ENCODE results near the gene ZNF267.

The ZNF267 gene

DNA sequence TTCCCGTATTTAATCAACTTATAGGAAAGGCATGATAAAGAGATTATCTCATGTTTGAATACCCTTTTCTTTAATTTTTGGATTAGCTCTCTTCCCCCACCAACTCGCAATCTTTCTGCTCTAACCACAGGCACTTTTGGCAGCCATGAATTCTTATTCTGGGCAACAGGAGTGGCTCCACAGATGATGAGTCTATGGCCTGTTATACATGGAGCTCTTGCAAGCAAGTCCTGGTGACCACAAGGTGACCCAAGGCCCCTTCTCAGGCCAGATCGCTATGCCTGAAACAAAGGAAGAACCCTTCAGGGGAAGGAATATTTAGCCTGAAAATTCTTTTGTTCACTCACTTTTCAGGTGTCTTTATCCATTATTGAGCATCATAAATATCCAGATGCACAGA is 10.8 kb upstream of the ZNF267 start:
- no peak for TF ChIP-seq ZFX (IDR thresholded peaks at IDR 0.05; ENCODE audit: borderline replicate concordance)
- TF ChIP-seq, protein P1, sequence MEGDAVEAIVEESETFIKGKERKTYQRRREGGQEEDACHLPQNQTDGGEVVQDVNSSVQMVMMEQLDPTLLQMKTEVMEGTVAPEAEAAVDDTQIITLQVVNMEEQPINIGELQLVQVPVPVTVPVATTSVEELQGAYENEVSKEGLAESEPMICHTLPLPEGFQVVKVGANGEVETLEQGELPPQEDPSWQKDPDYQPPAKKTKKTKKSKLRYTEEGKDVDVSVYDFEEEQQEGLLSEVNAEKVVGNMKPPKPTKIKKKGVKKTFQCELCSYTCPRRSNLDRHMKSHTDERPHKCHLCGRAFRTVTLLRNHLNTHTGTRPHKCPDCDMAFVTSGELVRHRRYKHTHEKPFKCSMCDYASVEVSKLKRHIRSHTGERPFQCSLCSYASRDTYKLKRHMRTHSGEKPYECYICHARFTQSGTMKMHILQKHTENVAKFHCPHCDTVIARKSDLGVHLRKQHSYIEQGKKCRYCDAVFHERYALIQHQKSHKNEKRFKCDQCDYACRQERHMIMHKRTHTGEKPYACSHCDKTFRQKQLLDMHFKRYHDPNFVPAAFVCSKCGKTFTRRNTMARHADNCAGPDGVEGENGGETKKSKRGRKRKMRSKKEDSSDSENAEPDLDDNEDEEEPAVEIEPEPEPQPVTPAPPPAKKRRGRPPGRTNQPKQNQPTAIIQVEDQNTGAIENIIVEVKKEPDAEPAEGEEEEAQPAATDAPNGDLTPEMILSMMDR (IDR thresholded peaks at IDR 0.05), result no peak
- H3K27ac ChIP-seq, result no peak overlapping the region

DNA sequence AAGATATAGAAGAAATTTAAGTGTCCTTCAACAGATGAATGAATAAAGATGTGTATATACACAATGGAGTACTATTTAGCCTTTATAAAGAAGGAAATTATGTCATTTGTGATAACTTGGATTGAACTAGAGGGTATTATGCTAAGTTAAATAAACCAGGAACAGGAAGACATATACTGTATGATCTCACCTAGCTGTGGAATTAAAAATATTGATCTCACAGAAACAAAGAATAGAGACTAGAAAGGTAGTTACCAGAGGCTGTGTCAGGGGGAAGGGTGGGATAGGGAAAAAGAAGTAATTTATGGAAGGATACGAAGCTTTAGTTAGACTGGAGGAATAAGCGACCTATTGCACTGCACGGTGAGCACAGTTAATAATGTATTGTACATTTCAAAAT is 5.4 kb upstream of the ZNF267 start:
- no peak for TF ChIP-seq ZFX (IDR thresholded peaks at IDR 0.05; ENCODE audit: borderline replicate concordance)
- TF ChIP-seq, protein P1 (IDR thresholded peaks at IDR 0.05), result no peak
- H3K27ac ChIP-seq, result no peak overlapping the region

DNA sequence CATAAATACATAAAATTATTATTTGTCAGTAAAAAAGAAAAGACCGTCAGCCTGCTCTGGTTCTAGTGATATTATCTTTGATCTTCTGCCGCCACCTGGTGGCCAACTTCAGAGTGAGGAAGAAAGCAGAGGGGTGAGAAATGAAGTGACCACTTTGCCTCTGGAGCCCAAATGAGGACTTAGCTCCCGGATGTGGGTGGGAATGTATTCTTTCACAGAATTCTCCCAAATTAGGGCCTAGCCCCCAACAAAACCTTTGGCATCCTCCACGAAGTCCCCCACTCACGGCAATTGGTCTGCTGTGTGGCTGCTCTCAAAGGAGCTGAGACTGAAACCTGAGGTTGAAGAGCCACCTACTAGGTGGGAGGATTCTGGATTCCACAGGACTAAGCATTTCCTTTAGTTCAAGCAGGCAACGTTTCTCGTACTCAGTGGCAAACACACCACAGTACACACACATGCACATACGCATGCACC is 4.9 kb upstream of the ZNF267 start:
- TF ChIP-seq, protein P1 (IDR thresholded peaks at IDR 0.05), result peak; percentile 77
- no peak for TF ChIP-seq ZFX (IDR thresholded peaks at IDR 0.05; ENCODE audit: borderline replicate concordance)
- H3K27ac ChIP-seq, result no peak overlapping the region

DNA sequence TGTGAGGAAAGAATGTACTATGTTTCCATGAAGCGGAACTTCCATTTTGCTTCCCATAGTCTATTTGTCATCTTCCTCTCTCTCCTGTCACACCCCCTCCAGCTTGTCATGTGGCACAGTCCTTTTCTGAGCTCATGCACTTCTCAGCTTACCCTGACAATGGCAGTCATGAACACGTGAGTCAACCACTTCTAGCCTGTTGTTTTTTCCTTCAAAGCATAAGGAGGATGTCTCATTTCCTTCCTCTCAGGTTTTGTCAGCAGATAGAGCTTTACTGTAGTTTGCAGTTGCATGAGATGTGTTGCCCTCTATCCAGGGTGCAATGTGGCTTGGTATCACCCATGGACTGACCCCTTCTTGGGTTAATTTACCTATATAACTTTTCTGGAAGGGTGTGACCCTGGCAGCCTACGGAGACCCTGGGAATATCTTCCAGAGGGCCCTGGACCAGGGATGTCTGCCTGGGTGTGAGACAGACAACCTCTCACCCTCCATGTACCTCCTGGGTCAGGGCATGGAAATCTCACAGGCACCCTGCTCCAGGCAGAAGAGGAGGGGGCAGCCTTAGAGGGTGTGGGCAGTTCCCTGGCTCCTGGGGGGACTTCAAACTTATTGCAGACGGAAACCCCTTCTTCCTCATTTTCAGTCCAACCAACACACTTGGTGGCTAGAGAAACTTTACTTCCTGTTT is 4.0 kb upstream of the ZNF267 start:
- H3K27ac ChIP-seq, result no peak overlapping the region
- TF ChIP-seq, protein P1 (IDR thresholded peaks at IDR 0.05), result no peak
- TF ChIP-seq ZFX (IDR thresholded peaks at IDR 0.05; ENCODE audit: borderline replicate concordance), result no peak

DNA sequence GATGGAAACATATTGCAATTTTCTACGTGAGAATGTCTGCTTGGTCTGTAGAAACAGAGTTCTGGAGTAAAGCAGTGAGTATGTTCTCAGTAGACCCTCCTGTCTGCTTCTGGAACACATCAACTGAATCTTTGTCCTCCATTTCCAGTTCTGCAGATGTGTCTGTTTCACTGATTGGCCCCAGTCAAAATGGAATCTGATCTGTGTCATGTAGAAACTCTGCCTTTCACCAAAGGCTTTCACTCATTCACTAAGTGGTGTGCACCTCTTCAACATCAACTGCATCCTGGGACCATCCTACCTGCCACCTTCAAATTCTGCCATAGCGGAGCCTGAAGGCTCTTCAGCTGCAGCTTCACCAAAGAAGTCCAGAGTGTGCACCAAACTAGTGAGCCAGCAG is 2.8 kb upstream of the ZNF267 start:
- TF ChIP-seq ZFX (IDR thresholded peaks at IDR 0.05; ENCODE audit: borderline replicate concordance), result no peak
- TF ChIP-seq, protein P1 (IDR thresholded peaks at IDR 0.05), result no peak
- H3K27ac ChIP-seq, result no peak overlapping the region

DNA sequence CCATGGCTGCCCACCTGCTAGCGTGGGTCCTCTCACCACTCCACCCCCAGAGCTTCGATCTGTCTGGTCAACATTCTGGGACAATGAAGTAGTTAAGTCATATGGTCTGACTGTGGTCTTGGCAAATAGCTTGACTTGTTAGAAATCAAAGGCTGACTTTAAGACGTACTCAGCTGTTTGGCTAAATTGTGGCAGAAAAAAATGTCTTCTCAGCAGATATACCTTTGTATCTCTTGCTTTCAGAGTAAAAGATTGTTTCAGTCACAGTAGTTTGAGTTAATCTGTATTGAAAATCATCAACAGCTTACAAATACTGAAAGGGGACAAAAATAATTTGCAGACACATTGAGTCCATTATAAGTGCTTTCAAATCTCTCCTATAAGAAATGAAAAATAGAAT is 2.1 kb upstream of the ZNF267 start:
- TF ChIP-seq ZFX (IDR thresholded peaks at IDR 0.05; ENCODE audit: borderline replicate concordance), result no peak
- TF ChIP-seq, protein P1 (IDR thresholded peaks at IDR 0.05), result no peak
- no peak overlapping the region for H3K27ac ChIP-seq

DNA sequence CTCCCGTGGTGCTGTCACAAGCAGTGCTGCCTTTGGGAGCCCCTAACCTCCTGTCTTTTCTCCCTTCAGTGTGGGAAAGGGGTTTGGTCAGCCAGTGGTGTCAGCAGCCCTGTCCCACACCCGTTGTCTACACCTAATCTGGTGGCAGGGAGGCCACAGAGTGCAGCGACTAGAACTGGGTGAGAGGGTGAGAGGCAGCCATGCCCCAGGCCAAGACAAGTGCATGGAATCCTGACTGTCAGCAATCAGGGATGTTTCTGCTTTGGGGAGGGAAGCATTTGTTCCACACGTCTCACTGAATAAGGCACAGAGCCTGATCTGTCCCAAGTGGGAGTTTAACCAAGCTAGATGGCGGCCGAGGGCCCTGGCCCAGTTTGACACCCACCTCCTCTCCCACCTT is 1.4 kb upstream of the ZNF267 start:
- no peak overlapping the region for H3K27ac ChIP-seq
- TF ChIP-seq, protein P1 (IDR thresholded peaks at IDR 0.05), result no peak
- no peak for TF ChIP-seq ZFX (IDR thresholded peaks at IDR 0.05; ENCODE audit: borderline replicate concordance)
